IMR-90 (cell line): Measurements from ENCODE around the gene ANTXR1. TPM values are rescaled to one million over a fixed set of nuclear protein-coding genes. Genes with fewer than 3 reads are reported as not detected.

Experiments
- ATAC-seq: fragments of 200-7000 bp; cut with Tn5 transposase; 2 replicates; pipeline ENCODE4 v1.9.1; 2020; ENCODE audit warnings: low read depth, mild to moderate bottlenecking, moderate library complexity
- BruUV-seq: library from RNA; stranded (reverse); fragments of 400-500 nt; replicated peaks from 2 replicates; lab custom pipeline; 2021; lab: Mats Ljungman, UMichigan
- CTCF ChIA-PET: fragments of 300-600 bp; formaldehyde crosslinking; extraction: SDS; loops from one replicate; lab custom pipeline; 2021; ENCODE audit warnings: antibody characterized with exemption; lab: Yijun Ruan, JAX
- POLR2A ChIA-PET: fragments of 300-600 bp; sonication (Branson Sonifier 250); formaldehyde crosslinking; loops from one replicate; lab custom pipeline; 2022; ENCODE audit warnings: antibody characterized with exemption; ENCODE audit not compliant: unreplicated experiment; lab: Charles Lee
- DNase-seq: peaks from one replicate; pipeline ENCODE4 v3.0.0; 2013
- H2AFZ ChIP-seq: replicated peaks from 2 replicates; pipeline ENCODE3; 2013; ENCODE audit warnings: low read length, mild to moderate bottlenecking; ENCODE audit not compliant: poor library complexity
- H2AK5ac ChIP-seq: 2 replicates; pipeline ENCODE4 v1.6.1; 2013; ENCODE audit warnings: low read depth, low read length, inconsistent platforms
- H2AK9ac ChIP-seq: replicated peaks from 2 replicates; pipeline ENCODE3; 2013; ENCODE audit warnings: mild to moderate bottlenecking, low read depth, low read length, moderate library complexity; ENCODE audit not compliant: poor library complexity
- H2BK120ac ChIP-seq: 2 replicates; pipeline ENCODE4 v1.6.1; 2013; ENCODE audit warnings: low read depth, low read length, inconsistent platforms
- H2BK15ac ChIP-seq: 3 replicates; pipeline ENCODE4 v1.6.1; 2013; ENCODE audit warnings: low read depth, low read length, inconsistent platforms
- H2BK20ac ChIP-seq: 2 replicates; pipeline ENCODE4 v1.6.1; 2013; ENCODE audit warnings: low read depth, mild to moderate bottlenecking, inconsistent platforms, low read length, moderate library complexity
- H2BK5ac ChIP-seq: 2 replicates; pipeline ENCODE4 v1.6.1; 2013; ENCODE audit warnings: mild to moderate bottlenecking, low read depth, low read length, inconsistent platforms; ENCODE audit not compliant: poor library complexity, severe bottlenecking
- H3K14ac ChIP-seq: replicated peaks from 2 replicates; pipeline ENCODE4 v1.6.1; 2013; ENCODE audit warnings: low read depth, low read length, inconsistent platforms
- H3K18ac ChIP-seq: 2 replicates; pipeline ENCODE4 v1.6.1; 2013; ENCODE audit warnings: low read depth, low read length, control low read depth
- H3K23ac ChIP-seq: 2 replicates; pipeline ENCODE4 v1.6.1; 2013; ENCODE audit warnings: low read depth, low read length, inconsistent platforms
- H3K27ac ChIP-seq: 2 replicates; pipeline ENCODE4 v1.5.1; 2013; ENCODE audit warnings: mild to moderate bottlenecking, control low read depth, low read length; ENCODE audit not compliant: insufficient read depth
- H3K27me3 ChIP-seq: 2 replicates; pipeline ENCODE4 v1.6.1; 2013; ENCODE audit warnings: low read length; ENCODE audit not compliant: control insufficient read depth, insufficient read depth
- H3K36me3 ChIP-seq: 2 replicates; pipeline ENCODE4 v1.6.1; 2013; ENCODE audit warnings: low read length, mixed read lengths; ENCODE audit not compliant: control insufficient read depth, insufficient read depth
- H3K4ac ChIP-seq: 2 replicates; pipeline ENCODE4 v1.6.1; 2013; ENCODE audit warnings: low read depth, low read length, inconsistent platforms
- H3K4me1 ChIP-seq: 2 replicates; pipeline ENCODE4 v1.6.1; 2013; ENCODE audit warnings: low read length, mixed read lengths; ENCODE audit not compliant: control insufficient read depth, insufficient read depth
- H3K4me2 ChIP-seq: 2 replicates; pipeline ENCODE4 v1.6.1; 2013; ENCODE audit warnings: low read depth, mild to moderate bottlenecking, control low read depth, low read length, moderate library complexity
- H3K4me3 ChIP-seq: 2 replicates; pipeline ENCODE4 v1.5.1; 2013; ENCODE audit warnings: low read depth, mild to moderate bottlenecking, control low read depth, low read length, moderate library complexity; ENCODE audit not compliant: insufficient read depth
- H3K56ac ChIP-seq: 2 replicates; pipeline ENCODE4 v1.6.1; 2013; ENCODE audit warnings: low read length, inconsistent platforms; ENCODE audit not compliant: insufficient read depth; ENCODE audit errors: extremely low read depth
- H3K79me1 ChIP-seq, 2 experiments: 2 replicates each; pipeline ENCODE4 v1.6.1; 2013; ENCODE audit warnings: low read length in 2 of 2, inconsistent platforms in 1 of 2, low read depth in 1 of 2
- H3K9ac ChIP-seq: 2 replicates; pipeline ENCODE4 v1.6.1; 2013; ENCODE audit warnings: low read depth, low read length, control low read depth
- H3K9me1 ChIP-seq: 2 replicates; pipeline ENCODE4 v1.6.1; 2013; ENCODE audit warnings: low read length, inconsistent platforms; ENCODE audit not compliant: insufficient read depth
- H3K9me3 ChIP-seq: 2 replicates; pipeline ENCODE4 v1.6.1; 2013; ENCODE audit warnings: low read length; ENCODE audit not compliant: control insufficient read depth, insufficient read depth
- H4K20me1 ChIP-seq: 2 replicates; pipeline ENCODE4 v1.6.1; 2013; ENCODE audit warnings: low read length, inconsistent platforms; ENCODE audit not compliant: insufficient read depth
- H4K5ac ChIP-seq: 2 replicates; pipeline ENCODE4 v1.6.1; 2013; ENCODE audit warnings: mild to moderate bottlenecking, low read depth, low read length, control low read depth
- H4K8ac ChIP-seq, 2 experiments: 2 replicates each; pipeline ENCODE4 v1.6.1; 2013; ENCODE audit warnings: low read depth in 2 of 2, low read length in 2 of 2, control low read depth in 1 of 2, inconsistent platforms in 1 of 2
- H4K91ac ChIP-seq: 2 replicates; pipeline ENCODE4 v1.6.1; 2013; ENCODE audit warnings: low read depth, low read length, inconsistent platforms; ENCODE audit not compliant: insufficient read depth
- BHLHE40 ChIP-seq: fragments of 150-350 bp; IDR thresholded peaks from 2 replicates; pipeline ENCODE4 v1.6.1; 2016; ENCODE audit warnings: mild to moderate bottlenecking, low read depth, low read length
- CHD1 ChIP-seq: IDR thresholded peaks from 2 replicates; pipeline ENCODE4 v1.6.1; 2012; ENCODE audit warnings: low read depth, low read length, improper control_type of control experiment
- FOS ChIP-seq: fragments of 150-350 bp; IDR thresholded peaks from 2 replicates; pipeline ENCODE4 v1.6.1; 2016; ENCODE audit warnings: low read depth, low read length
- MAFK ChIP-seq: IDR thresholded peaks from 2 replicates; pipeline ENCODE4 v1.6.1; 2012; ENCODE audit warnings: low read depth, low read length, improper control_type of control experiment
- MXI1 ChIP-seq: IDR thresholded peaks from 2 replicates; pipeline ENCODE4 v1.6.1; 2012; ENCODE audit warnings: low read depth, mild to moderate bottlenecking, low read length, moderate library complexity, borderline replicate concordance
- POLR2A ChIP-seq: IDR thresholded peaks from 2 replicates; pipeline ENCODE4 v1.6.1; 2012; ENCODE audit warnings: mild to moderate bottlenecking, low read depth, low read length
- SMC3 ChIP-seq: fragments of 150-350 bp; IDR thresholded peaks from 2 replicates; pipeline ENCODE4 v1.6.1; 2016; ENCODE audit warnings: low read depth, mild to moderate bottlenecking, antibody characterized with exemption, low read length, moderate library complexity
- WGBS, 2 experiments: methylation state at CpG; one replicate each; pipeline versions ENCODE4 v1.1.5 to v1.1.7; 2013; ENCODE audit warnings: missing lambda C conversion rate in 2 of 2; ENCODE audit not compliant: insufficient read length in 1 of 2; ENCODE audit errors: extremely low coverage in 2 of 2; 5-methylcytosine and 5-hydroxymethylcytosine counted together
- dilution Hi-C: fragments of 300-500 bp; cut with HindIII; formaldehyde crosslinking; loops from one replicate; pipeline ENCODE4 v1.14.3; 2018; ENCODE audit warnings: low sequenced_read_pairs; ENCODE audit not compliant: unreplicated experiment
- in situ Hi-C: fragments of 300-500 bp; cut with MboI; formaldehyde crosslinking; loops from 3 replicates; pipeline ENCODE4 v1.14.3; 2019; ENCODE audit warnings: low sequenced_read_pairs, inconsistent platforms, mixed read lengths
- intact Hi-C: fragments of 100-400 bp; cut with micrococcal nuclease; formaldehyde crosslinking; loops from 2 replicates; pipeline ENCODE4 v1.10.0; 2022
- polyA plus RNA-seq, 3 experiments: library from polyadenylated mRNA; depleted of rRNA; stranded (reverse); fragments of >200 nt; gene quantifications; 2 replicates each; pipeline ENCODE4 v1.2.3, GENCODE V29; 2012; ENCODE audit warnings: low replicate concordance in 1 of 3
- total RNA-seq: library from RNA; depleted of rRNA; stranded (reverse); fragments of >200 nt; gene quantifications from 2 replicates; pipeline ENCODE4 v1.2.3, GENCODE V29; 2012

The ANTXR1 gene
- total and polyA plus RNA-seq, 2 of the 4 experiments (the other 2 are of a cell fraction): 27.2 to 36.9 TPM

- Histone ChIP-seq H3K27me3 (no peaks in the 10 kb centered on the region), H3K4ac (no peak overlapping the region), H3K9me3 (no peaks in the 10 kb centered on the region), H3K79me1 (no peaks in the 10 kb centered on the region), H3K9ac (no peak overlapping the region), H3K27ac (no peak overlapping the region), H2BK20ac (no peak overlapping the region), H2BK5ac (no peak overlapping the region), H2AFZ (no peak overlapping the region), H3K18ac (no peak overlapping the region), H3K4me2 (no peak overlapping the region), H3K23ac (no peak overlapping the region), H3K56ac (no peak overlapping the region), H3K4me3 (no peak overlapping the region), H3K36me3 (no peaks in the 10 kb centered on the region), H4K5ac (no peak overlapping the region), H2AK5ac (no peak overlapping the region), H2BK15ac (no peak overlapping the region), H2AK9ac (no peak overlapping the region), H3K4me1 (0 out of 2 replicates have a peak, but pooled peaks cover 2% of the 10 kb centered on the region), H4K8ac (no peak overlapping the region), H3K9me1 (peaks cover 3% of the 10 kb centered on the region), H3K14ac (no peak overlapping the region), H4K20me1 (no peaks in the 10 kb centered on the region), H2BK120ac (no peak overlapping the region), H4K91ac (no peak overlapping the region)
- BruUV-seq: no TSS peak
- WGBS, 2 experiments: no CpG with 5 or more reads among the region's 2 CpGs
- dilution Hi-C loops: no loop called here
- POLR2A ChIA-PET: no interaction called here
- DNase-seq (no peak), ATAC-seq (no peak)
- in situ Hi-C loops: no loop called here
- CTCF ChIA-PET: no interaction called here
- intact Hi-C loops: no loop called here
- TF ChIP-seq POLR2A (no peak), FOS (no peak), MXI1 (no peak), CHD1 (no peak), SMC3 (no peak), BHLHE40 (no peak), MAFK (no peak)
These were observed 266.2 kb downstream of the ANTXR1 start for GRCh38 chr2:69279211-69279610.
